Measurements from ENCODE around the gene TEX22.

DNA sequence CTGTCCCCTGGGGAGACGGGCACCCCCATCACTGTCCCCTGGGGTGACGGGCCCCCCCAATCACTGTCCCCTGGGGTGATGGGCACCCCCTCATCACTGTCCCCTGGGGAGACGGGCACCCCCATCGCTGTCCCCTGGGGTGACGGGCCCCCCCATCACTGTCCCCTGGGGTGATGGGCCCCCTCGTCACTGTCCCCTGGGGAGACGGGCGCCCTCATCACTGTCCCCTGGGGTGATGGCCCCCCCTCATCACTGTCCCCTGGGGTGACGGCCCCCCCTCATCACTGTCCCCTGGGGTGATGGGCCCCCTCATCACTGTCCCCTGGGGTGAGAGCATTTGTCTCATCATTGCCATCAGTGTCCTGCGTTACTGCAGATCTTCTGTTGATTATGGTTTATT is 45.2 kb upstream of the TEX22 start:
- no peak for TF ChIP-seq POLR2A (IDR thresholded peaks at IDR 0.05)
- no peak for TF ChIP-seq CTCF (IDR thresholded peaks at IDR 0.05)

All from stomach (tissue), 4 donors.